Fibroblast of mammary gland (primary cell): ENCODE data around the gene OR9A4.

Experiments used
- DNase-seq: peaks from one replicate; pipeline ENCODE4 v3.0.0-alpha.2; 2010; ENCODE audit warnings: low read depth
- H3K4me3 ChIP-seq: 2 replicates; pipeline ENCODE4 v1.5.1; 2011; ENCODE audit warnings: low read depth, mild to moderate bottlenecking, low read length, moderate library complexity; ENCODE audit not compliant: control insufficient read depth
- CTCF ChIP-seq: conservative IDR thresholded peaks from 2 replicates; pipeline ENCODE4 v1.5.1; 2011; ENCODE audit warnings: low read depth, low read length, inconsistent platforms; ENCODE audit not compliant: control insufficient read depth, insufficient read depth

OR9A4 gene

GRCh38 chr7:141916099-141916498 lies at the start of gene OR9A4:
OR9A4 (plus strand) TSS chr7:141916399; CDS start chr7:141918876, 2,477 bp downstream.
- no peak for TF ChIP-seq CTCF
- no peak for DNase-seq
- H3K4me3 ChIP-seq, result no peak within 1 kb of the TSS

GRCh38 chr7:141866974-141867373 lies 49.2 kb upstream of the OR9A4 start:
- DNase-seq, result no peak
- TF ChIP-seq CTCF, result no peak
- no peak overlapping the region for H3K4me3 ChIP-seq

- TF ChIP-seq CTCF, result no peak
- no peak for DNase-seq
- no peak overlapping the region for H3K4me3 ChIP-seq
These were observed 43.3 kb upstream of the OR9A4 start for GRCh38 chr7:141872931-141873330.

- H3K4me3 ChIP-seq, result no peak overlapping the region
- no peak for DNase-seq
- no peak for TF ChIP-seq CTCF
These were observed 41.4 kb upstream of the OR9A4 start for GRCh38 chr7:141874787-141875186.

- TF ChIP-seq CTCF, result no peak
- H3K4me3 ChIP-seq, result no peak overlapping the region
- DNase-seq, result no peak
These were observed 40.7 kb upstream of the OR9A4 start for GRCh38 chr7:141875453-141875852.

- no peak for TF ChIP-seq CTCF
- no peak for DNase-seq
These were observed 39.8 kb upstream of the OR9A4 start for GRCh38 chr7:141876371-141876770.

GRCh38 chr7:141877365-141877764 lies 38.8 kb upstream of the OR9A4 start:
- no peak overlapping the region for H3K4me3 ChIP-seq
- no peak for TF ChIP-seq CTCF
- no peak for DNase-seq

More at GRCh38 chr7:141876371-141876770, 39.8 kb upstream of the OR9A4 start:
- no peak overlapping the region for H3K4me3 ChIP-seq
